ENCODE measurements around the gene ZNF296.

The ZNF296 gene

GRCh38 chr19:45057444-45057843 lies 18.8 kb downstream of the ZNF296 start:
- no peak for DNase-seq (ENCODE audit: low read depth)

- no peak for DNase-seq (ENCODE audit: low read depth)
These were observed 19.4 kb downstream of the ZNF296 start for GRCh38 chr19:45056831-45057230.

GRCh38 chr19:45051929-45052579 lies 24.2 kb downstream of the ZNF296 start:
- DNase-seq (ENCODE audit: low read depth): no peak

GRCh38 chr19:45050036-45050435 lies 26.2 kb downstream of the ZNF296 start:
- no peak for DNase-seq (ENCODE audit: low read depth)

- no peak for DNase-seq (ENCODE audit: low read depth)
These were observed 27.1 kb downstream of the ZNF296 start for GRCh38 chr19:45049073-45049736.

GRCh38 chr19:45047188-45047797 lies 29.0 kb downstream of the ZNF296 start:
- no peak for DNase-seq (ENCODE audit: low read depth)

- DNase-seq (ENCODE audit: low read depth): no peak
These were observed 29.9 kb downstream of the ZNF296 start for GRCh38 chr19:45046355-45046754.

GRCh38 chr19:45045671-45046353 lies 30.5 kb downstream of the ZNF296 start:
- no peak for DNase-seq (ENCODE audit: low read depth)

- no peak for DNase-seq (ENCODE audit: low read depth)
These were observed 35.2 kb downstream of the ZNF296 start for GRCh38 chr19:45041125-45041524.

- DNase-seq (ENCODE audit: low read depth): no peak
These were observed 36.1 kb downstream of the ZNF296 start for GRCh38 chr19:45040059-45040771.

- peak; percentile 74 for DNase-seq (ENCODE audit: low read depth)
These were observed 37.1 kb downstream of the ZNF296 start, which contains the start of gene CLASRP for GRCh38 chr19:45038931-45039893. Gene CLASRP, plus strand, starts transcription at chr19:45039045. Its CDS starts 1,168 bp downstream, at chr19:45040213.

GRCh38 chr19:45037393-45038169 lies 38.7 kb downstream of the ZNF296 start:
- no peak for DNase-seq (ENCODE audit: low read depth)

GRCh38 chr19:45035755-45036154 lies 40.5 kb downstream of the ZNF296 start:
- DNase-seq (ENCODE audit: low read depth): no peak

GRCh38 chr19:45032421-45032820 lies 43.9 kb downstream of the ZNF296 start:
- no peak for DNase-seq (ENCODE audit: low read depth)

GRCh38 chr19:45030825-45031224 lies 45.5 kb downstream of the ZNF296 start:
- DNase-seq (ENCODE audit: low read depth): no peak

GRCh38 chr19:45027371-45027770 lies 48.9 kb downstream of the ZNF296 start:
- DNase-seq (ENCODE audit: low read depth): no peak

- no peak for DNase-seq (ENCODE audit: low read depth)
These were observed 51.0 kb downstream of the ZNF296 start for GRCh38 chr19:45025264-45025663.

GRCh38 chr19:45023048-45023447 lies 53.2 kb downstream of the ZNF296 start:
- no peak for DNase-seq (ENCODE audit: low read depth)

GRCh38 chr19:45021971-45022370 lies 54.3 kb downstream of the ZNF296 start:
- no peak for DNase-seq (ENCODE audit: low read depth)

All from stimulated activated CD8-positive, alpha-beta memory T cell treated with anti-CD3 and anti-CD28 coated beads, Interleukin-15, amount 100 ng/mL, for 1 hour (primary cell).